ENCODE data around the gene SLC8A3.
A peak's percentile ranks its signal among the peaks of the same experiment; 100 is the strongest.

The SLC8A3 gene

DNA sequence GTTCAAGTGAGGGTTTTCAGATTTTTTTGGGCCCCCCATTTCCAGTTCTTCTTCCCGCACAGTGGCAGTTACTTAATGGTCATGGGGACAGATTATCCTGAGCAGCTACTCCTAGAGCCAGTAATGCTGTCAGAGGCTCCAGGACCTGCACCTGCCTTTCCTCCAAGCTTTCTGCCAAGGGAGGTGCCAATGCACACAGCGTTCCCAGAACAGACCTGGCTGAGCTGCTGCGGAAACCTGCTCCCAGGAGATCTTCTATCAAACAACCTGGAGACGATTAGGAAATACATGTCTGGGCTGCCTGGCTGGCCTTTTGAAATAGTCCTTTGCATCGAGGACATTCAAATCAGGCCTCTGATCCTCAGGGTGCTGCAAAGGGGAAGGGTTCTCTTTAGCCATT lies 120.9 kb downstream of the SLC8A3 start:
- no peak for DNase-seq (ENCODE audit: low spot score)

DNA sequence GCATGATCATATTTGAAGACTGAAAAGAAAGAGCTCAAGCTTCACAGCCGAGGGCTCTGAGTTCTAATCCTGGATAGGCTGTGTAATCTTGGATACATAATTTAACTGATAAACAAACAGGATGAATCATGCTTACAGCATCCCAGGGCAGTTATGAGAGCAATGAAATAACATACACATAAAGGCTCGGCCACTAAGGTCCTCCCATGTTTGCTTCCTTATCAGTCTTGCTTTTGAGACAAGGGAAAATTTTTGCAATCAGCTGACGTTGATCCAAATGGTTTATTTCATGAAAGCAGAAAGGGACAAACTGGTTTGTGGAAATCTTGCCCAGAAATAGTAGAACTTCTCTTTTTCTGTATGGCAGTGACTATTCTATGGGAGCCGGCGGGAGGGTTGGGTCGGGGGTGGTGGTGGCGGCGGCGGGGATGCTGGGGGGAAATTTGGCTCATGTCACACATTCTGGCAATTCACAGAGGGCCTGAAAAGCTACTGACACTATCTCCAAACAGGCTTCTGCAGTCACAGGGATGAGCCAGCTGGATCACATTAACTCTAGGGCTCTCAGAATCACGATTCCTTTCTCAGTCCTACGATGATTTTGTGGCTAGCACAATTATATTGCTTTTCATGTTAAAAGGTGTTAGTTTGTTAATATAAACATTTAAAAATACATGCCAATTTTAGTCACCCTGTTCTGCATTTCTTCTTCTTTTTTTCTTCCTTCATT lies 124.5 kb downstream of the SLC8A3 start:
- DNase-seq (ENCODE audit: low spot score), result no peak

DNA sequence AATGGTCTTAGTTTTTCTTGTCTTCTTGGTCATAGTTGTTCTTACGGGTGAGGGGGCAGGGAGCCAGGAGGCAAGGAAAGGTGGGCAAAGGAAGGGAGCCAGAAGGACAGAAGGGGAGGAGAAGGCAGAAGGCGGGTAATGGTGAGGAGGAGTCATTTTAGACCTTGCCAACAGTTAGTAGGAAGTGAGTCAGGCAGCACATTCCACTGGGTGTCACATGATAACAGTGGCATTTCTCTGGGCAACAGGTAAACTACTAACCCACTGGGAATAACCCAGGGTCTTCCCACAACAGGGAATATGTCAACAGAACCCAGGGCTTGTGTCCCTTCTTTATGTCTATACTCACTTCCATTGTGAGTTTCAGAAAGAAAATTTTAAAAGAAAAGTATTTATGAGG lies 127.6 kb downstream of the SLC8A3 start:
- no peak for DNase-seq (ENCODE audit: low spot score)

DNA sequence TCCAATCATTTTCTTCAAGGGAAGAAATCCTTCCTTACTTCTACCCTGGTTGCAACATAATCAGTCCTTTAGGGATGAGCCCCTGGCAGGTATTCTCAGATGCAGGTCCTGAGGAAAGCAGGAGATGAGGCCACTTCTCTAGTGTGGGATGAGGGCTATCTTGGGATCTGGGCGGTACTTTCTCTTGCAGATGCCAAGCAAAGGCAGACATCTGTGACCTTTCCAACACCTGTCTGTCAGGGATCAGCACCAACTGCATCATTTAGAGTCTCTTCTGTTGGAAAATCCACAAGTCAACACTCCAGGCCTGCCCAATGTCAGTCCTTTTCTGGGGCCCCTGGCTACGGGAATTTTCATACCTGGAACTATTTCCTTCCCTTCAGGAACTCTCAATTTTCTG lies 129.2 kb downstream of the SLC8A3 start:
- no peak for DNase-seq (ENCODE audit: low spot score)

DNA sequence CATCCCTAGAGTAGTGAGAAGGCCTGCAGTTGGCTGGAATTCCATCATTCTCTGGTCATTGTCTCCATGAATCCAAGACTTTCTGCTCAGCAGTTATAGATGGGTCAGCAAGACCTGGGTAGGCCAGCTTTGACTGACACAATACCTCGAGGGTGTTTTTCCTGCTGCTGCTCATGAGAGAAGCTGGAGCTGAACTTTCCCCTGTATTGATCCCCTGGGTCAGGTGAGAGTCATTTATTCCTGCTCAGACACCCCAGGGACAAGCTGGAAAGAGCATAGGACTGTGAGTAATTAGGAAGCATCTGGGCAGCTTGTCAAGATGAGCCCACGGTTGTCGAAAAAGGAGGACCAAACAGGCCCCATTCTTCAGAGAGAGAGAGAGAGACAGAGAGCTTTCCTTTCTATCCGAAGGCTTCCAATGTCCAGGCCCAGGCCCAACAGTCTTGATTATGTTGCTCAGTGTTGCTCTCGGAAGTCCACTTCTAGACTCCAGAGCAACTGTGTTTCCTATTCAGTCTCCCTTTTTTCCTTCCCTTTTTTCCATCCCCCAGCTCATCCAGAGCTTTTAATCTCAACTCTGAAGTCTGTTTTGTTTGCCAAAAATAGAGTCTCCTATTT lies 131.1 kb downstream of the SLC8A3 start:
- no peak for DNase-seq (ENCODE audit: low spot score)

DNA sequence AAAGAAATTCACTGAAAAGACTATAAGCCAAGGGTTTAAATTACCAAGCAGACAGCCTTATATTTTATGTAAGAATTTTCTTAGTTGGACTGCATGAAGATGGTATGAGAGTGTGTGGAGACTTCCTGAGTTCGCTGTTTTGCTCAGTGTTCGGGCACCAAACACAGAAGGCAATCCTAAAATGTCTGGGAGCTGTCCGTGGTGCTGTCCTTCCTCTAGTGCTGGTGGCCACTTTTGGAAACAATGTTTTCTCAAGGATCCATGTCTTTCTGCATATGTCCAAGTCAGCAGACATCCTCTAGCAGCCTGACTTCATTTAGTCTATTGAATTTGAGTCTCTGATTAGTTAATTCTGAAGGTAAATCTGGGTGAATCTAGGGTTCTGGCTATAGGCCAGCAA lies 135.8 kb downstream of the SLC8A3 start:
- no peak for DNase-seq (ENCODE audit: low spot score)

DNA sequence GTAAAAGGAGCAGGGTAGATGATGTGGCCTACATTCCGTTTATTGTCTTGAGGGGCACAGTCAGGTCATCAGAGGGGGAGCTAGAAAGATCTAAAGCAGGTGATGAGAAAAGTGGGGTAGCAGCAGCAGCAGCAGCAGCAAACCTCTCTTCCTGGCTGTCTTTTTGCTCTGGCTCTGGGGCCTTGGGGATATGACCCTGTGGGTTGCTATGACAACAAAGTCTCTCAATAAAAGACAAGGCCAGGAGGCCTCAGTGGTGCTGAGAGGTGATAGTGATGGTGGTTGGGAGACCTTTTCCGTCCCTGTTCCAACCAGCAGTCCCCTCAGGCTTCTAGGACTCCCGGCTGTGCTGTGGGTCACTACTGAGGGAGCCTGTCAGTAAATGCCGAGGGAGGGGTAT lies 138.6 kb downstream of the SLC8A3 start:
- DNase-seq (ENCODE audit: low spot score), result no peak

DNA sequence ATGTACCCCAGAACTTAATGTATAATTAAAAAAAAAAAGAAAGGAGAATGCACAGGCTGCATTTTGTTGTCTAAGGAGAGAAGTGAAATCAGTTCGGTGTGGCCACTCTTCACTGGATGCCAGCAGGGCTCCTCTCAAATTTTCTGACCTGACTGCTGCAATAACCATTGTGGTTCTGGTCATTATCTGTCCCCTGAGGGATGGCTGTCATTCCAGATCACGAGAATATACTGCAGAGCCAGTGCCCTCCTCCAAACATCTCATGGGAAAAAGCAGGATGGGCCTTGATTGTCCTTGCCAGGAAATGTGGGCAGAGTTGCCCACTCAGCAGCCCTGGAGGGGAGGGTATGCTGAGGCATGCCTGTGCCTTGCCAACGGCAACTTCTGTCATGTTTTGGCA lies 139.1 kb downstream of the SLC8A3 start:
- DNase-seq (ENCODE audit: low spot score), result no peak

DNA sequence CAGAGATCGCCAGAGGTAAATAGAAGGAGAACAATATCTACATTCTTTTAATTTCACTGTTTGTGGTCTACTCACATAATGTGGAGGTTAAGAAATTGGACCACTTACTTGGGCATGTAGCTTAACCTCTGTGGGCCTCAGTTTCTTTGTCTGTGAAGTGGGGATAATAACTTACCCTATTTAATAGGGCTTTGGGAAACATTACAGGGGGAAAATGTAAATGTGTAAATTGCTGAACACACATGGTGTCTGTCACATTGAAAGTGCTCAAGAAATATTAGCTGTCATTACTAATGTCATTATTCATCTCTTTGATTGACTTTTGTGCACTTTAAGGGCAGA lies 140.5 kb downstream of the SLC8A3 start:
- no peak for DNase-seq (ENCODE audit: low spot score)

DNA sequence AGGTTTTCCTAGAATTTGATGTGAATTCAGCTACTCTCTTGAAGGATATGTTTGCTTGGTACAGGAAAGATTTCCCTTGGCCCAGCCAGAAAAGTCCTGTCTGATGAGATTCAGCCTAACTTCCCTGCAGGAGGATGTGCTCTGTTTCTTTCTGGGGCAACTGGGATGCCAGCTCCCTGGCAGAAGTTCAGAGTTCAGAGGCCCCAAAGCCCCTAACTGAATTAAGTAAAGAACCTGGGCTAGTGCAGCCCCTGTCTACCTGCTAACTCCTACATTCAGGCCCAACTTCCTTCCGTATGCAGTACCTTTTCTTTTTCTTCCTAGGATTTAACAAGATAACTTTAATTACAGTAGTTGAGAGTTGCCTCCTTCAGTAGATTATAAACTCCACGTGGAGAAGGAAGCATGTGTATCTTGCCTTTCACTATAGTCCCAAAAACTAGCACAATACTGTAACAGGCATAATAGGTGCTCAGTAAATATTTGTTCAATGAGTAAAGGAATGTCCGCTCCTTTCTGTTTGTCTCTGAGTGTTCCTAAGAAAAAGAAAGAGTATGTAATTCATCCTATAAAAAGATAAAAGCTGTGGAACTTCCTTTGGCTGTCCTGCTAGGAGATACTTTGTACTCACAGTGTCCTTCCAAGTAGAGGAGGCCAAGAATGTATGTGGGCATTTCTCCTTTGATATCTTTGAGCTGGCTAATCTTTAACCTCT lies 141.0 kb downstream of the SLC8A3 start:
- no peak for DNase-seq (ENCODE audit: low spot score)

DNA sequence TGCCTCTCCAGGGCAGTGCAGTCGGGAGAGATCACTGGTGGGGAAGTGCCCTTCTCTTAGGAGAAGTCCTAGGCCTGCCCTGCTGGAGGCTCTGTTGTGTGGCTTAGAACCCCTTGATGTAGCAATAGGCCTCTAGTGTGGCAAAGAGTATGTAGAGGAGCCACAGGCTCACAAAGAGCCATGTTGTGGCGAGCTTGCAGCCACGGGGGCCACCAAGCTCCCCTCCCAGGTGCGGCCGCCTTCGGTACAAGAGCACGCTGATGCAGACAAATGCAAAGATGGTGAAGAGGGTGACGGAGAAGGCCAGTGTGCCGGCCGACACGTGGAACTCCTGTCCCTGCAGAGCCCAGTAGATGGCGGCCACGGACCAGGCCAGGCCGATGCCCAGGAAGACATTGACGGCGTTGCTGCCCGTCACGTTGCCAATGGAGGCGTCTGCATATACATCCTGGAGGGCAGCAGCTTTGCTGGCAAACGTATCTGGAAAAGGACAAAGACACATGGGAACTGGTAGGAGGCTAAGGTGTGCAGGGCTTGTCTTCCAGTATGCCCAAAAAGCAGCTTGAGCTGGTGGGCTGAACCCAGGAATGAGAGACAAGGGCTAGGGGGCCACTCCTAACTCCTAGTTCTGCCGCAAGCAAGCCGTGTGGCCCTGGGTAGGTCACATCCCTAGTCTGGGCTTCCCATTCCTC lies 142.8 kb downstream of the SLC8A3 start:
- no peak for DNase-seq (ENCODE audit: low spot score)

DNA sequence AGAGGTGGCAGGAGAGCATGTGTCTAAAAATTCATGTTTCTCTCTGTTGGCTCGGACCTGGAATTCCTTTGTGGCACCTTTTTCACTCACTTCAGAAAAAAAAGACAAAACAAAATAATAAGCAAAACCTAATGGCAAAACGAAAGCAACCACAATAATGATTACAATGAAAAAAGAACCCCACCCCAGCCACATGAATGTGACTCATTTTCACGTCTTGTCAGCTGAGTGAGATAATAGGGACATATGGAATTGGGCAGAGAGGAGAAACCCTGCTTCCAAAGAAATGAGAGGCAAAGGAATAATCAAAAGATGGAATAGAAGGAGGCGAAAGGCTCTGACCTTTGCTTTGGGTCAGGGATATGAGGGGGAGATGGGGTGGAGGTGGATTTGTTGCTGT lies 143.4 kb downstream of the SLC8A3 start:
- no peak for DNase-seq (ENCODE audit: low spot score)

DNA sequence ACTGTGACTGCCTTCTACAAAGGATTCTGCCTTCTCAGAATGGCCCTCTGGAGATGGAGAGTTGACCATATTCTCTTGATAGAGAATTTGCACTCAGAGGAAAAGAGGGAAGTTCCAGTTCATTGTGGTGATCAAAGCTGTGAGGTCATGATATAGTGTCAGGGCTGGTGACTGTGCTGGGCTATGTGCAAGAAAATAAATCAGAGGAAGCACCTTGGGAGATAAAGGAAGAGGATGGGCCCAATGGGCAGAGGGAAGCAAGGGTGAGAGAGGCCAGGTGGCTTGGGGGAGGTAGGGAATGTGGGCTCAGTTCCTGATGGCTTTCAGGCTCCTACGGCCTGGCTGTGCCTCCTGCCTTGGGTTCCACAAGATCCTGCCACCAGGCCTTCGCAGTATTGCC lies 145.8 kb downstream of the SLC8A3 start:
- DNase-seq (ENCODE audit: low spot score), result no peak

DNA sequence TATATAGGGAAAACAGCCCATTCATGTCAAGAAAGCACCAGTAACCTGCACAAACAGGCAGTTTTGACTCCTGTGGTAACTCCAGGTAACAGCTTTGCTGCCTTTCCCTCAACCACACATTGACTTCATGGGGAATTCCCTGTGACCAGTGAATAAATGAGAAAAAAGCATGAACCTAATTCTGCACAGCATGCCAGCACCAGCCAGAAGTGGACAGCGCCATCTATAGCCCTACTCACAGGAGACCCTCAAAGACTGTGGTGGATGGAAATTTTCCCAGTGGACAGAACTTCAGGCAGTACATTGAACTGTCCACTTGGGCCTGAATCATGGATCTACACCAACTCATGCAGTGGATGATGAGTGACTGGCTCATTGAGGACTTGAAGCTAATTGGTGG lies 152.1 kb downstream of the SLC8A3 start:
- DNase-seq (ENCODE audit: low spot score), result no peak

DNA sequence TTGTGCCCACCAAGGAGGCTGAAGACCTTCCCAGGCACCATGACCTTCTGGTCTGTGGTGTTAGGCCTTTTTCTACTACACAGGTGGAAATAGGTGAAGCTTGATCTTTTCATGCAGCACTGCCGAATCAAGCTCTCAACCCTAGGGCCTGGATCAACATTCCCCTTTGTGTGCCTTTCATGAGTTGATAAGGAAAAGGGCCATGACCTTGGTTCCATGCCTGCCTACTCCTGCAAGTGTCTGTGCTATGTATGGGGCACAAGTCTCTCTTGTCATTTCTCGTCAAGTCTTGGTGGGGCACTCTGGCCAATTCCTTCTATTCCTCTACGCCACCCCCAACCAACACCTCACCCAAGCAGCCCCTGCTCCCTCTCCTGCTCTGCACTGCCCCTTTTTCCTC lies 154.5 kb downstream of the SLC8A3 start:
- DNase-seq (ENCODE audit: low spot score), result no peak

DNA sequence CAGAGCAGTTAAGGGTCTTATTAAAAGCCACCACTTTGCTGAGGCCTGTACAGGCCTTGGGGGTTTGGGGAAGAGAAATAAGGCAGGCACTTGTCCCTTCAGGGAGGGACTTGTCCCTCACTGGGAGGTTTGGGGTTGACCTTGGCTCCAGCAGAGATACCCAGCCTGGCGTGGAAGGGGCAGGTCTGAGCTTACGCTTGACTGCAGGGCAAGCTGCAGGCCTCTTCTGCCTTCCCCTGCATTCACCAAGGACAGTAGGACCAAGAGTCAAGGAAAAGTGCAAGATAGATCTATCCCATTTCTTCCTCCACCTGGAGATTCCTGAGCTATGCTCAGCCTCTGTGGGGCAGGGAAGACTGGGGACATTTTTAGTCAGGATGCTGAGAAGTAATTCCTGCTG lies 155.2 kb downstream of the SLC8A3 start:
- no peak for DNase-seq (ENCODE audit: low spot score)

DNA sequence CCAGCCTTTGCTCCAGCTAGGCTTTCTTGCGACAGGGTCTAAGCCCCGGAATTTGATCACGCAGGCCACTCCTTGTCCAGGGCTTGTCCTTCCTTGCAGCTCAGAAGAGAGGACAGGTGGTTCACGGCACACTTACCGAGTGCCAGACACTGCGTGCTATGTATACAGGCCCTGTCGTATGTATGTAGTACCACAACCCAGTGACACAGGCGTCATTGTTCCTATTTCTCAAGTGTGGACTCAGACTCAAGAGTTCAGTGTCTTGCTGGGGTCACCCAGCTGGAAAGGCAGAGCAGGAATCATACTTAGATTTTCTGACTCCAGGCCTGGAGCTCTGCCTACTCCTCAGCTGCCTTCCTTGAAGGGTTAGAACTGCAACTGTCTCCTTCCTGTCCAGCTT lies 155.6 kb downstream of the SLC8A3 start:
- no peak for DNase-seq (ENCODE audit: low spot score)

DNA sequence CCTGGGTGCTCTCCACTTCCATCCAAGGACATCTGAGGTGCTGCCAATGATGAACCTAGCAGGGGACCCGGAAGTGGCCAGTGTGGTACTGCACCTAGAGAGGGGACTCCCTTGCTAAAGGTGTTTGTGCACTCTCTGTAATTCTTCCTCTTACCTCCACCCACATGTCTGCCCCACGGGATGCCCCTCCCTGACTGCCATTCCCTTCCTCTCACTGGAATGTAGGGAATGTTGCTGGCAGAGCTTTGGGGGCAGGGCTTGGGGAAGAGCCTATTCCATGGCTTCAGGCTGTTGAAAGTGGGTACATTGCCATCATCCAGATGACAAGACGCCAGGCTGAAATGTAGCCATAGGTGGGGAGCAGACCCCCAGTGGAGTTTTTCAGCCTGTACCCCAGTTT lies 156.3 kb downstream of the SLC8A3 start:
- no peak for DNase-seq (ENCODE audit: low spot score)

DNA sequence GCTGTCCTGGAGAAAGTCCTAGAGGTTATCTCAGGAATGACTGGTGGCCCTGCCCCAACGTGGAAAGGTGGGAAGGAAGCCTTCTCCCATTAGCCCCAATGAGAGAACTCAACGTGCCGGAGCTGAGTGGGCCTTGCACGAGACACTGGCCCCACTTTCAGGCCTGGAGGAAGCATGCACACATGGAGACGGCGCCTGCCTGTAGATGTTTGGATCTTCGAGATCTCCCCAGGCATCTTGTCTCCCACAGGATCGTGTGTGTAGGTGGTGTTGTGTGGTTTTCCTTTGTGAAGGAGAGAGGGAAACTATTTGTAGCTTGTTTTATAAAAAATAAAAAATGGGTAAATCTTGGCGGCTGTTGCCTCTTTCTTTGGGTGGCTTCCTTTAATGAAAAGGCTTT lies 156.7 kb downstream of the SLC8A3 start:
- no peak for DNase-seq (ENCODE audit: low spot score)

DNA sequence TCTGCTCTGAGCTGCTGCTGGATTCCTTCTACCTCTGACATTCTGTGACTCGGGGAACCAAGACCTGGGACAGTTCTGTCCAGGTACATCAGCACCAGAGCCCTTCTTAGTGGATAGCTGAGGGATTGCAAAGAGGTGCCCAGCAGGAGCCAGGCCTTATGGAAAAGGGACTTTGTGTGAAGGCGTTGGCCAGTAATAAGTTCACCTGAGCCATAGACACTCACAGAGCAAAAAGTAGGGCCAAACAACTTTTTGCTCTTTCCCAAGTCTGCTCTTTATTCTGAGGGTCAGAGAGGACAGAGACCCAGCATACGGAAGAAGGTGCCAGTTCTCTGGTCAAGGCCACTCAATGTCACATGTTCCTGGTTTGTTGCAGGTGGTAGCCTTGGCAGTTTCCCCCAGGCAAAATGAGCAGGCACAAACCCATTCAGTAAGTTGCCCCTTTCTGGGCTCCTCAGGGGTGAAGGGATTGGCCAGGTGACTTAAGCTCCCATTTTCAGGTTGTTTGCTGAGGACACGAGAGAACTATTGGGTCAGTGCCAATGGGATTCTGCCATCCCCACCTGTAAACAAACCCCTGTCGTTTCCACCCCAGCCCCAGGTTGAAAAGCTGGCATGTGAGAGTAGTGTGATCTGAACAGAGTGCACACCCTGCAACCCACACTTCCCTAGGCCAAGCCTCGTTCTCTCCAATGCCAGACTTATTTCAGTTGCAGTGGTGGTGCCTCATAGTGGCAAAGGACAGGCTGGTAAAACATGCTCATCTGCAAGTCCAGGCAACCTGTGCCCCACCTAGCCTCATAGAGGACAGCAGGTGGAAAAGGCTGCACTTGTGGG lies 159.2 kb downstream of the SLC8A3 start:
- DNase-seq (ENCODE audit: low spot score), result no peak

DNA sequence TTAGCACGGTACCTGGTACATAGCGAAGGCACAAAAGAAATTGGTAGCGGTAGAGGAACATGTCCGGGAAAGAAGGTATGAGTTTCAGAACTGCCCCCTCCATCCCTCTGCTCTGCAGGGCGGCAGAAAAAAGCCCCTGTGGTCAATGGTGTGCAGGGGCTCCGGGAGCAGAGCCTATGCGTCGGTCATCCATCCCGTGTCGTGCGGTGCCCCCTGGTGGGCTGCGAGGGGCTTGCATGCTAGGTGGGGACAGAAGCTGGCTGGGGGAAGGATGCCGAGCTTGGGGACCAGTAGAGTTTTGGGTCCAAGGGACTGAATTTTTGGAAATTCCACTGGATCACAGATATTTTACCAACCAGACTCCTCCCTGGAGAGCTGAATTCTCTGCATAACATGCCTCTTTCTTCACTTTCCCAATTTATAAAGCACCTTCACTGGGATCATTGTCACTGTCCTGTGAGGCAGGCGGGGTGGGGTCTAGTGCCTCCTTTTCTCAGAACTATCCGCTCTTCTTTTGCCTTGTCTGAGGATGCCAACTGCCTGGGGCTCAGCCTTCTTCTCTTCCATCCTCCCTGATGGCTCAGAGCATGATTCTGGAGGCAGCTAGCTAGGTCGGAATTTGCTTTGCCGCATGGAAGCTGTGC lies 160.8 kb downstream of the SLC8A3 start:
- DNase-seq (ENCODE audit: low spot score), result peak; percentile 43

DNA sequence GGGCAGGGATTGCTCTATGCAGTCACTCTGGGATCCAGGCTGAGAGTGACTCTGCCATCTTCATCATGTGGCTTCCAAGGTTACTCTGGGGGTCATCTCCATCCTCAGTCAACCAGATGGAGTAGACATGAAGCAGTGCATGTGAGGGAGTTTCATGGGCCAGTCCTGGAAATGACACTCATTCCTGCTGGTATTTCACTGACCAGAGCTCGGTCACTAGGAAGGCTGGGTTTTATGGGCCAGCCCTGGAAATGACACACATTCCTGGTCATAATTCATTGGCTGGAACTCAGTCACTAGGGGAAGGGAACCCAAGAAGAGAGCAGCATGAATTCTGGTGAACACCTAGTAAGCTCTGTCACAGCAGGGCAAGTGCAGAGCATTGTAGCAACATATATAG lies 164.9 kb downstream of the SLC8A3 start:
- no peak for DNase-seq (ENCODE audit: low spot score)

Data from CD4-positive, alpha-beta T cell treated with Interleukin-15 for 4 hours (primary cell).